Loucy (cell line): Measurements from ENCODE around the gene GRID2.

ENCODE experiments used
- H2AFZ ChIP-seq: fragments of 200-600 bp; sonication (generic); 2 replicates; pipeline ENCODE4 v1.6.0; 2016; ENCODE audit warnings: antibody characterized with exemption, mild to moderate bottlenecking, low read length, moderate library complexity
- H3F3A ChIP-seq: fragments of 200-600 bp; 2 replicates; pipeline ENCODE4 v1.6.0; 2016; ENCODE audit warnings: antibody characterized with exemption, low read depth, mild to moderate bottlenecking
- H3K27me3 ChIP-seq: fragments of 200-600 bp; sonication (generic); 2 replicates; pipeline ENCODE4 v1.6.1; 2014; ENCODE audit warnings: low read length, mild to moderate bottlenecking; ENCODE audit not compliant: insufficient read depth, poor library complexity, severe bottlenecking
- H3K36me3 ChIP-seq: fragments of 200-600 bp; sonication (generic); 2 replicates; pipeline ENCODE4 v1.6.1; 2016; ENCODE audit warnings: low read length; ENCODE audit not compliant: insufficient read depth
- H3K4me1 ChIP-seq: fragments of 200-600 bp; sonication (generic); 2 replicates; pipeline ENCODE4 v1.5.1; 2014; ENCODE audit warnings: low read length, mild to moderate bottlenecking; ENCODE audit not compliant: insufficient read depth, poor library complexity, severe bottlenecking
- H3K4me2 ChIP-seq: fragments of 200-600 bp; sonication (generic); 2 replicates; pipeline ENCODE4 v1.6.0; 2014; ENCODE audit warnings: antibody characterized with exemption, low read length, low read depth, mild to moderate bottlenecking; ENCODE audit not compliant: poor library complexity, severe bottlenecking
- H3K4me3 ChIP-seq: fragments of 200-600 bp; sonication (generic); 2 replicates; pipeline ENCODE4 v1.5.1; 2014; ENCODE audit warnings: low read length, mild to moderate bottlenecking, mixed read lengths; ENCODE audit not compliant: poor library complexity, severe bottlenecking
- H3K79me2 ChIP-seq: fragments of 200-600 bp; sonication (generic); 2 replicates; pipeline ENCODE4 v1.6.1; 2014; ENCODE audit warnings: low read length; ENCODE audit not compliant: insufficient read depth
- H3K9ac ChIP-seq: fragments of 200-600 bp; sonication (generic); 2 replicates; pipeline ENCODE4 v1.6.0; 2014; ENCODE audit warnings: mild to moderate bottlenecking, low read depth, low read length, moderate library complexity; ENCODE audit not compliant: poor library complexity, severe bottlenecking
- H3K9me2 ChIP-seq: fragments of 200-600 bp; sonication (generic); replicated peaks from 2 replicates; pipeline ENCODE4 v1.6.1; 2016; ENCODE audit warnings: low read depth, low read length, mixed read lengths
- H3K9me3 ChIP-seq: fragments of 200-600 bp; sonication (generic); 2 replicates; pipeline ENCODE4 v1.6.1; 2014; ENCODE audit warnings: mild to moderate bottlenecking, antibody characterized with exemption, low read length, low read depth; ENCODE audit not compliant: insufficient read depth
- H4K20me1 ChIP-seq: fragments of 200-600 bp; sonication (generic); 2 replicates; pipeline ENCODE4 v1.6.0; 2014; ENCODE audit warnings: antibody characterized with exemption, low read length, mild to moderate bottlenecking; ENCODE audit not compliant: insufficient read depth, poor library complexity, severe bottlenecking
- CTCF ChIP-seq: fragments of 200-600 bp; sonication (generic); conservative IDR thresholded peaks from 2 replicates; pipeline ENCODE4 v1.5.1; 2014; ENCODE audit warnings: mild to moderate bottlenecking, antibody characterized with exemption, low read length
- EZH2phosphoT487 ChIP-seq: fragments of 200-600 bp; IDR thresholded peaks from 2 replicates; pipeline ENCODE4 v1.6.1; 2018; ENCODE audit warnings: antibody characterized with exemption, mild to moderate bottlenecking, moderate library complexity, borderline replicate concordance

GRID2 gene

GRCh38 chr4:93002240-93002639 is 698.5 kb downstream of the GRID2 start:
- H3K36me3 ChIP-seq, result no peaks in the 10 kb centered on the region
- no peak overlapping the region for H2AFZ ChIP-seq
- TF ChIP-seq EZH2phosphoT487, result no peak
- TF ChIP-seq CTCF, result no peak

GRCh38 chr4:93016350-93016749 is 712.6 kb downstream of the GRID2 start:
- H3K9me2 ChIP-seq, result no peaks in the 10 kb centered on the region
- H3K9me3 ChIP-seq, result no peaks in the 10 kb centered on the region
- no peaks in the 10 kb centered on the region for H3K27me3 ChIP-seq
- no peaks in the 10 kb centered on the region for H4K20me1 ChIP-seq
- no peak overlapping the region for H3K4me3 ChIP-seq
- no peak for TF ChIP-seq CTCF
- TF ChIP-seq EZH2phosphoT487, result no peak
- no peaks in the 10 kb centered on the region for H3K36me3 ChIP-seq
- H3K4me2 ChIP-seq, result no peak overlapping the region
- H3K79me2 ChIP-seq, result no peaks in the 10 kb centered on the region
- H2AFZ ChIP-seq, result no peak overlapping the region
- no peaks in the 10 kb centered on the region for H3K4me1 ChIP-seq
- no peaks in the 10 kb centered on the region for H3F3A ChIP-seq
- no peak overlapping the region for H3K9ac ChIP-seq

More at GRCh38 chr4:93002240-93002639, 698.5 kb downstream of the GRID2 start:
- Histone ChIP-seq H3K9me3 (no peaks in the 10 kb centered on the region), H3K79me2 (no peaks in the 10 kb centered on the region), H3K27me3 (no peaks in the 10 kb centered on the region), H3K4me1 (no peaks in the 10 kb centered on the region), H3K4me3 (no peak overlapping the region), H3K4me2 (no peak overlapping the region), H3F3A (no peaks in the 10 kb centered on the region), H3K9ac (no peak overlapping the region), H3K9me2 (no peaks in the 10 kb centered on the region), H4K20me1 (no peaks in the 10 kb centered on the region)

- no peaks in the 10 kb centered on the region for H3K27me3 ChIP-seq
- no peak overlapping the region for H3K9ac ChIP-seq
- H3K79me2 ChIP-seq, result no peaks in the 10 kb centered on the region
- H4K20me1 ChIP-seq, result no peaks in the 10 kb centered on the region
- no peak overlapping the region for H3K4me2 ChIP-seq
- H3K4me3 ChIP-seq, result no peak overlapping the region
- no peak overlapping the region for H2AFZ ChIP-seq
- H3K4me1 ChIP-seq, result no peaks in the 10 kb centered on the region
- no peaks in the 10 kb centered on the region for H3K36me3 ChIP-seq
- no peaks in the 10 kb centered on the region for H3F3A ChIP-seq
- no peaks in the 10 kb centered on the region for H3K9me2 ChIP-seq
- no peak for TF ChIP-seq EZH2phosphoT487
- no peaks in the 10 kb centered on the region for H3K9me3 ChIP-seq
Measured at GRCh38 chr4:93018243-93018642, 714.5 kb downstream of the GRID2 start.

- TF ChIP-seq EZH2phosphoT487, result no peak
- TF ChIP-seq CTCF, result no peak
- Histone ChIP-seq H2AFZ (no peak overlapping the region), H3K27me3 (no peaks in the 10 kb centered on the region), H4K20me1 (no peaks in the 10 kb centered on the region), H3K9ac (no peak overlapping the region), H3K9me2 (no peaks in the 10 kb centered on the region), H3F3A (no peaks in the 10 kb centered on the region), H3K4me1 (no peaks in the 10 kb centered on the region), H3K79me2 (no peaks in the 10 kb centered on the region), H3K9me3 (no peaks in the 10 kb centered on the region), H3K36me3 (no peaks in the 10 kb centered on the region), H3K4me3 (no peak overlapping the region), H3K4me2 (no peak overlapping the region)
Measured at GRCh38 chr4:93018806-93019205, 715.0 kb downstream of the GRID2 start.
